Testis (tissue), 2 donors: ENCODE measurements around the gene SUSD6.

Experiments
- CTCF ChIP-seq, 3 experiments: fragments of 450-650 bp in 2 of 3; fragments of 200-600 bp in 1 of 3; sonication (generic) in 1 of 3; IDR thresholded peaks; one replicate each; pipeline ENCODE4 v1.5.1; 2016 to 2019; ENCODE audit warnings: antibody characterized with exemption in 3 of 3, mild to moderate bottlenecking in 2 of 3, moderate library complexity in 1 of 3
- POLR2A ChIP-seq: fragments of 450-650 bp; IDR thresholded peaks from one replicate; pipeline ENCODE4 v1.6.1; 2017; ENCODE audit warnings: antibody characterized with exemption, mild to moderate bottlenecking, moderate library complexity

GRCh38 chr14:69673578-69674305 is 62.3 kb downstream of the SUSD6 start:
- TF ChIP-seq CTCF (IDR thresholded peaks at IDR 0.05) (no peak), POLR2A (no peak)
